SH-SY5Y (cell line): Measurements from ENCODE around the gene PSTPIP1.

Experiments used
- GATA2 ChIP-seq: IDR thresholded peaks from 2 replicates; pipeline ENCODE4 v1.6.1; 2011; ENCODE audit warnings: mild to moderate bottlenecking, low read depth, low read length
- GATA3 ChIP-seq: IDR thresholded peaks from 2 replicates; pipeline ENCODE4 v1.6.1; 2011; ENCODE audit warnings: low read depth, mild to moderate bottlenecking, low read length, moderate library complexity

Gene PSTPIP1

GRCh38 chr15:77025083-77025901, 30.4 kb downstream of the PSTPIP1 start:
- TF ChIP-seq GATA3: no peak
- no peak for TF ChIP-seq GATA2

DNA sequence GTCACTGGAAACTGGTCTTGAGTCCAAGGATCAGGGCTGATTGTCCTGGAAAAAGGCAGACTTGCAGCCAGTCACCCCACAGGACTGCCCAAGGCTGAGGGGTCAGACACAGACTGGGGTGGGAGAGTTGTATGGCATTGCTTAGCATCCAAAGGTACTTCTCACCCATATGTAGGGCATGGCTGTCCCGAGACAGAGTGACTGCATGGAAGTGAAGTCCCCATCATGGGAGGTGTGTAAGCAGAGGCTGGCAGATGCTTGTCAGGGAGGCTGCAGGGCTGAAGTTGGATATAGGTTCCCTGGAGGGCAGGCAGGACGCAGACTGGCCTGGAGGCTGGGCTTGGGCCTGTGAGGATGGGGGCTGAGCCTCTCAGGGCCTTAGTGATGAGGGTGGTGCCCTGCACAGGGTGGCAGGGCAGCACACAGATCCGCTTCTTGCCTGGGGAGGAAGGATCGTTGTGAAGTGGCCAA, 31.1 kb downstream of the PSTPIP1 start:
- TF ChIP-seq GATA3 (no peak), GATA2 (no peak)

DNA sequence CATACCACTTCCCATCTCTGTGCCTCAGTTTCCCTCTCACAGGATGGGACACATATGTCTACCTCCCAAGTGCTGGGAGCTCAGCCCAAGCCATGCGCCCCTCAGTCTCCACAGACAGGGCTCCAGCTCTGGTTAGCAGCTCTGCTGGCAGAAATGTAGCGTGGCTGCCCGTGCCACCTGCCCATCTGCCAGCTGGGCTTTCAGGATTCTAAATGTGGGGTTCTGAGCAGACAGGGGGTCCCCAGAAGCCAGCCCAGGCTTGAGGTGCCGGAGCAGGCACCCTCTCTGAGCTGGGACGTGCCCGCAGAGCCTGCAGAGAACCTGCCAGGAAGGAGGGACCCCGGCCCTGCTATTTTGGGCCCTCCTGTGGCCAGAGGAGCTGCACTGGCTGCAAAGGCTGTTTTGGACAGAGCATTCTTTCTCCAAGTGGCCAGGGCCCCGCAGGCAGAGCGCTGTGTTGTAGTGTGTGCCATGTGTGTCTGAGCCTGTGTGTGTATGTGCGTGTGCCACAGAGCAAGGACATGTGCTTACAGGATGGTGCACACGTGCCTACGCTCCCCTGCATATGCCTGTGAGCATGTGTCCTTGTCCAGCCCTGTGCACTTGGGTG, 31.7 kb downstream of the PSTPIP1 start:
- TF ChIP-seq GATA2: no peak
- no peak for TF ChIP-seq GATA3

GRCh38 chr15:77027111-77027696, 32.3 kb downstream of the PSTPIP1 start:
- no peak for TF ChIP-seq GATA3
- no peak for TF ChIP-seq GATA2

GRCh38 chr15:77027697-77028450, 32.9 kb downstream of the PSTPIP1 start:
- no peak for TF ChIP-seq GATA2
- no peak for TF ChIP-seq GATA3

DNA sequence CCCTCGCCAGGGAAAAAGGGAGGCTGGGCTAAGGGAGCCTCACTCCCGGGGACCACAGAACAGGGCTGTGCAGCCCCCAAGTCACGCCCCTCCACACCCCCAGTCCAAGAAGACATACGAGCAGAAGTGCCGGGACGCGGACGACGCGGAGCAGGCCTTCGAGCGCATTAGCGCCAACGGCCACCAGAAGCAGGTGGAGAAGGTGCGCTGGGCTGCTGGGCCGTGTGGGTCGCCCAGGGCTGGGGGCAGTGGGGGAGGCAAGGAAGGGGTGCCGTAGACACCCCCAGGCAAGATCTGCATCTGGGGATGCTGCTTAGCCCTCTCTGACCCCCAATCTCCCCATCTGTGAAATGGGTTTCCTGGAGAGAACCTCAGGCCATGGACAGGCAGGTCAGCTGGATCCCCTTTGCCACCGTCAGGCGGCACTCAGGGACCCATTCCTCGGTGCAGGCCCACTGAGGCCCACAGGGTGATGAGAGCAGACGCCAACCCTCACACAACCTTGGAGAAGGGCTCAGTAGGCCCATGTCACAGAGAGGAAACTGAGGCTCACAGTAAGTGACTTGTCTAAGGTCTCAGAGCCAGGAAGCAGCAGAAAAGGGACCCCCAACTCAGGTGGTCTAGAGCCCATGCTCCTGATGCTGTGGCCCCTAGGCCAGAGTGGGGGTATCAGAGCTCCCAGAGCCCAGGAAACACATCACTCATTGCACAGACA, 33.7 kb downstream of the PSTPIP1 start:
- TF ChIP-seq GATA2 (no peak), GATA3 (no peak)

GRCh38 chr15:77029166-77030047, 34.5 kb downstream of the PSTPIP1 start:
- TF ChIP-seq GATA2: no peak
- TF ChIP-seq GATA3: no peak

DNA sequence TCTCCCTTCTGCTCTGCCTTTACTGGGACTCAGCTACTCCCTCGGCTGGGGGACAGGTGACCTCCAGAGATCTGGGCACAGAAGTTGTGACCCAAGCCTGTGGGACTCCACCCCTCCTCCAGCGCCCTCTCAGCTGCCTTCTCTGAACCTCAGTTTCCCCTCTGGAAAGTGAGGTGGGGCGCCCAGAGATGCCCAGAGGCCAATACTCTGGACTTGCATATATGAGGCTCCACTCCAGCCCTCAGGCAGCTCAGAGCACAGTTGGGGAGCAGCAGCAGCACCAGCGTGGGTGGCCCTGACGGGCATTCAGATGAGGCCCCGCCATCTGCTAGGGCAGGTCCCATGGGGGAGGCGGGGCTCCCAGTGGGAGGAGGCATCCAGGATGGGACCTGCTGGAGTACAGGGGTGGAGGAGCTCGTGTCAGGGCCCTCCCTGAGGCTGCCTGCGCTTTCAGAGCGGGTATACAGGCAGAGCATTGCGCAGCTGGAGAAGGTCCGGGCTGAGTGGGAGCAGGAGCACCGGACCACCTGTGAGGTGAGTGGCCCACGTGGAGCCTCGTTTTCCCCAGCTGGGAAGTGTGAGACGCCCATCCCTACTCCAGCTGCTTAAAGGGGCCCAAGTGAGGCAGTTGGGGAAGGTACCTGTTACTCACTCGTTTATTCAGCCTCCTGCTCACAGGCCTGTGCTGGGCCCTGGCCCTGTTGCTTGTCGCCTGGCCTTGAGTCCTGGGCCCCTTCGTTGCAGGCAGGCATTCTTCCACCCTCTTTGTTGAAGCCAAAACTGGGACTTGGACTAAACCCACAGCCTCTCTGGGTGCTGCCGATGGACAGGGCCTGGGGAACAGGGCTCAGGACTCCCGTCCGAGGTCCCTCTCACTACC, 35.4 kb downstream of the PSTPIP1 start:
- TF ChIP-seq GATA2: no peak
- TF ChIP-seq GATA3: no peak

DNA sequence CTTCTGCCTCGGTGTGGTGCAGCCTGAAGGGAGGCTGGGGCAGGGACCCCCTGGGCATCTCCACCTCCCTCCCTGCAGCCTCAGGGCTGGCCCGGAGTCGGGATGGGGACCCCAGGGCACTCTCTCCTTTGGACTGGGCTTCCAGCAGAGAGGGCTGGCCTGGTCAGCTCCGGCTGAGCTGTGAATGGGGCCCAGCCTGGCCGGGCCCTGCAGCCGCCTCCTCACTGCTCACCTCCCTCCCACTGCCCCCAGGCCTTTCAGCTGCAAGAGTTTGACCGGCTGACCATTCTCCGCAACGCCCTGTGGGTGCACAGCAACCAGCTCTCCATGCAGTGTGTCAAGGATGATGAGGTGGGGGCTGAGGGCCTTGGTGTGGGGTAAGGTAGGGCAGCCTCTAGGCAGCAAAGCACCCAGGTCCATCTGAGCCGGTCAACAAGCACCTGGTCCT, 36.0 kb downstream of the PSTPIP1 start:
- TF ChIP-seq GATA2 (no peak), GATA3 (no peak)

DNA sequence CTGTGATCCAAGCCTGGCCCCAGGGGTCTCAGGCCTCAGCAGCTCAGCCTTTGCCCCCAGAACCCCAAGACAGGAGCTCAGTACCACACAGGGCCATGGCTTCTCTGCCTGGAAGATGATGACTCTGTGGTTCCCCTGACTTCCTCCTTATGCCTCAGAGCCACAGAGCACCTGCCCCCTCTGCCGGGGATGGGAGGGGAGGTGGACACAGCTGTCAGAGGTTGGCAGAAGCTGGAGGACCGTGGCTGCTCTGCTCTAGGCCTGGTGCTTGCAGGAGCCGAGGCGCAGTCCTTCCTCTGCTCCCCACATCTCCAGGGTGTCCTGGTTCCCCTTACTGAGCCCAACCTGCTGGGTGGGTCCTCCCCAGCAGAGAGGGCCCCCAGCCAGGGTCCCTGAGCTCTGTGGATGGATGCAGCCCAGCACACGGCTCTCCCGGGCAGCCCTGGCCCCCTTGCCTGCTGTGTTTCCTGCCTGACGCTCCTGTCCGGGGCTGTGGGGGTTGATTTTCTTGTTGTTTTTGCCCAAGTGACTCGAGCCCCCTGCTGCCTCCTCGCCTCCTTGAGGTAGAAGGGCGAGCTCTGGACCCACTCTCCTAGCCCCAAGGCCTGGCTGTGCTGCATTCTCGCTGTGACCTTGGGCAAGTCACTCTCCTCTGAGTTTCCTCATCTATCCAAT, 36.6 kb downstream of the PSTPIP1 start:
- TF ChIP-seq GATA3: no peak
- no peak for TF ChIP-seq GATA2

DNA sequence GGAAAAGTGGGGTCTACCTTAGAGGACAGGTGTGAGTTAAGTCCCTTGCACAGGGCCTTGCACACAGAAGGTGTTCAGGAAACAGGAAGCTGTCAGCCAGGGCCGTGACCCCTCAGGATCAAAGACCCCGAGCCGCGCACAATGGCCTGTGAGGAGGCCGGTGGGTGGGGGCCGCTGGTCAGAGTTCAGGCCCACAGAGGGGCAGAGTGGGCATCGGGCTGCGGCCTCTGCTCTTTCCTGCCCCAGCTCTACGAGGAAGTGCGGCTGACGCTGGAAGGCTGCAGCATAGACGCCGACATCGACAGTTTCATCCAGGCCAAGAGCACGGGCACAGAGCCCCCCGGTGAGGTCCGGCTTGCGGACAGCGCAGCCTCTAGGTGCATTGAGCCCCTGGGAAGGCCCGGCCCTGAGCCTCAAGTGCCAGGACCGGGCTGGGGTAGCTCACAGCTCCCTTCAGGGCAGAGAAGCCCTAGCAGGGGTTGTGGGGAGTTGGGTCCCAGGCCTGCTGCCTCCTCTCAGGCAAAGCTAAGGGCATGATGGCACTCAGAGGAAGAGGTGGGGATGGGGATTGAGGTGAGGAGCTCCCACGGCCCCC, 37.2 kb downstream of the PSTPIP1 start:
- no peak for TF ChIP-seq GATA3
- TF ChIP-seq GATA2: no peak
